Measurements from ENCODE around the gene PLEKHN1.
"Not testable (repeated sequence)": the region's sequence is repeated elsewhere in the genome, so short reads cannot be mapped to it uniquely, and the experiment has no call there.

DNA sequence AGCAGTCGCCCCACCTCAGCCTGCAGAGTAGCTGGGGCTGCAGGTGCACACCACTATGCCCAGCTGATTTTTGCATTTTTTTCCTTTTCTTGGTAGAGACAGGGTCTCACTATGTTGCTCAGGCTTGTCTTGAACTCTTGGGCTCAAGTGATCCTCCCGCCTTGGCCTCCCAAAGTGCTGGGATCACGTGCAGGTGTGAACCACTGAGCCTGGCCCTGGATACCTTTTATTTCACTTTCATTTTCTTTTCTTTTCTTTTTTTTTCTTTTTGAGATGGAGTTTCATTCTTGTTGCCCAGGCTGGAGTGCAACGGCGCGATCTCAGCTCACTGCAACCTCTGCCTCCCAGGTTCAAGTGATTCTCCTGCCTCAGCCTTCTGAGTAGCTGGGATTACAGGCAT, 25.0 kb downstream of the PLEKHN1 start:
- TF ChIP-seq, protein P1, sequence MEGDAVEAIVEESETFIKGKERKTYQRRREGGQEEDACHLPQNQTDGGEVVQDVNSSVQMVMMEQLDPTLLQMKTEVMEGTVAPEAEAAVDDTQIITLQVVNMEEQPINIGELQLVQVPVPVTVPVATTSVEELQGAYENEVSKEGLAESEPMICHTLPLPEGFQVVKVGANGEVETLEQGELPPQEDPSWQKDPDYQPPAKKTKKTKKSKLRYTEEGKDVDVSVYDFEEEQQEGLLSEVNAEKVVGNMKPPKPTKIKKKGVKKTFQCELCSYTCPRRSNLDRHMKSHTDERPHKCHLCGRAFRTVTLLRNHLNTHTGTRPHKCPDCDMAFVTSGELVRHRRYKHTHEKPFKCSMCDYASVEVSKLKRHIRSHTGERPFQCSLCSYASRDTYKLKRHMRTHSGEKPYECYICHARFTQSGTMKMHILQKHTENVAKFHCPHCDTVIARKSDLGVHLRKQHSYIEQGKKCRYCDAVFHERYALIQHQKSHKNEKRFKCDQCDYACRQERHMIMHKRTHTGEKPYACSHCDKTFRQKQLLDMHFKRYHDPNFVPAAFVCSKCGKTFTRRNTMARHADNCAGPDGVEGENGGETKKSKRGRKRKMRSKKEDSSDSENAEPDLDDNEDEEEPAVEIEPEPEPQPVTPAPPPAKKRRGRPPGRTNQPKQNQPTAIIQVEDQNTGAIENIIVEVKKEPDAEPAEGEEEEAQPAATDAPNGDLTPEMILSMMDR (conservative IDR thresholded peaks at IDR 0.05) = not testable (repeated sequence)
- TF ChIP-seq ZFX (IDR thresholded peaks at IDR 0.05) = not testable (repeated sequence)

All from C4-2B (cell line).